ENCODE measurements around the gene PRSS2.
"Not testable (repeated sequence)": the region's sequence is repeated elsewhere in the genome, so short reads cannot be mapped to it uniquely, and the experiment has no call there.

The PRSS2 gene

GRCh38 chr7:142760071-142760642 is 10.6 kb upstream of the PRSS2 start:
- DNase-seq = no peak

- not testable (repeated sequence) for DNase-seq
Measured at GRCh38 chr7:142761606-142762005, 9.2 kb upstream of the PRSS2 start.

GRCh38 chr7:142762104-142762503 is 8.7 kb upstream of the PRSS2 start:
- no peak for DNase-seq

- no peak for DNase-seq
Measured at GRCh38 chr7:142767451-142767850, 3.3 kb upstream of the PRSS2 start.

GRCh38 chr7:142767861-142768260 is 2.9 kb upstream of the PRSS2 start:
- no peak for DNase-seq

- not testable (repeated sequence) for DNase-seq
Measured at GRCh38 chr7:142768885-142769284, 1.9 kb upstream of the PRSS2 start.

- DNase-seq = no peak
Measured at GRCh38 chr7:142771353-142771723, 568 bp downstream of the PRSS2 start.

GRCh38 chr7:142772051-142772450 is 1.3 kb downstream of the PRSS2 start:
- DNase-seq = no peak

- no peak for DNase-seq
Measured at GRCh38 chr7:142772673-142773072, 1.9 kb downstream of the PRSS2 start.

- DNase-seq = no peak
Measured at GRCh38 chr7:142773230-142773629, 2.5 kb downstream of the PRSS2 start.

- no peak for DNase-seq
Measured at GRCh38 chr7:142773937-142774744, 3.4 kb downstream of the PRSS2 start.

GRCh38 chr7:142774826-142775225 is 4.1 kb downstream of the PRSS2 start:
- DNase-seq = no peak

- not testable (repeated sequence) for DNase-seq
Measured at GRCh38 chr7:142775351-142776115, 4.8 kb downstream of the PRSS2 start.

- DNase-seq = no peak
Measured at GRCh38 chr7:142776206-142776844, 5.6 kb downstream of the PRSS2 start.

GRCh38 chr7:142776845-142777225 is 6.1 kb downstream of the PRSS2 start:
- not testable (repeated sequence) for DNase-seq

- no peak for DNase-seq
Measured at GRCh38 chr7:142777318-142777717, 6.5 kb downstream of the PRSS2 start.

- DNase-seq = peak; percentile 65
Measured at GRCh38 chr7:142782922-142783900, 12.4 kb downstream of the PRSS2 start.

- no peak for DNase-seq
Measured at GRCh38 chr7:142784096-142784495, 13.3 kb downstream of the PRSS2 start.

- DNase-seq = no peak
Measured at GRCh38 chr7:142784716-142785115, 13.9 kb downstream of the PRSS2 start.

GRCh38 chr7:142785841-142786250 is 15.1 kb downstream of the PRSS2 start:
- no peak for DNase-seq

- DNase-seq = no peak
Measured at GRCh38 chr7:142787034-142787768, 16.4 kb downstream of the PRSS2 start.
